ENCODE results near the gene EVA1C. TPM values are rescaled to one million over a fixed set of nuclear protein-coding genes. Genes with fewer than 3 reads are reported as not detected.
"Not testable (repeated sequence)": the region's sequence is repeated elsewhere in the genome, so short reads cannot be mapped to it uniquely, and the experiment has no call there.

The EVA1C gene
- total RNA-seq, 1 donor from 2014 or later = 0.38 TPM

GRCh38 chr21:32492376-32492775 lies 79.9 kb downstream of the EVA1C start:
- ATAC-seq (ENCODE audit: low read depth) (no peak), DNase-seq (no peak)
- no peak overlapping the region for H3K4me3 Mint-ChIP-seq
- intact Hi-C loops (cut with micrococcal nuclease) = no loop called here
- no peaks in the 10 kb centered on the region for H3K4me1 Mint-ChIP-seq
- no peaks in the 10 kb centered on the region for H3K36me3 Mint-ChIP-seq (ENCODE audit: low read depth)
- peaks cover 4% of the 10 kb centered on the region for H3K9me3 Mint-ChIP-seq
- peaks cover 2% of the 10 kb centered on the region for H3K27me3 Mint-ChIP-seq
- POLR2A ChIA-PET = no interaction called here
- no peak overlapping the region for H3K27ac Mint-ChIP-seq
- CTCF ChIA-PET = no interaction called here
- TF ChIP-seq CTCF (IDR thresholded peaks at IDR 0.05) = no peak

GRCh38 chr21:32494934-32495709 lies 82.6 kb downstream of the EVA1C start:
- Mint-ChIP-seq H3K36me3 (ENCODE audit: low read depth) (no peaks in the 10 kb centered on the region), H3K4me3 (no peak overlapping the region), H3K27ac (no peak overlapping the region), H3K4me1 (no peaks in the 10 kb centered on the region), H3K27me3 (peaks cover 2% of the 10 kb centered on the region), H3K9me3 (no peaks in the 10 kb centered on the region)
- CTCF ChIA-PET = no interaction called here
- ATAC-seq (ENCODE audit: low read depth) (no peak), DNase-seq (no peak)
- POLR2A ChIA-PET = no interaction called here
- intact Hi-C loops (cut with micrococcal nuclease) = no loop called here
- no peak for TF ChIP-seq CTCF (IDR thresholded peaks at IDR 0.05)

GRCh38 chr21:32496568-32496967 lies 84.1 kb downstream of the EVA1C start:
- Mint-ChIP-seq H3K36me3 (ENCODE audit: low read depth) (no peaks in the 10 kb centered on the region), H3K27me3 (no peaks in the 10 kb centered on the region), H3K27ac (no peak overlapping the region), H3K4me1 (no peaks in the 10 kb centered on the region), H3K4me3 (no peak overlapping the region), H3K9me3 (no peaks in the 10 kb centered on the region)
- no peak for ATAC-seq (ENCODE audit: low read depth)
- CTCF ChIA-PET = no interaction called here
- intact Hi-C loops (cut with micrococcal nuclease) = no loop called here
- DNase-seq = no peak
- TF ChIP-seq CTCF (IDR thresholded peaks at IDR 0.05) = no peak
- POLR2A ChIA-PET = no interaction called here

- no peak for ATAC-seq (ENCODE audit: low read depth)
- Mint-ChIP-seq H3K36me3 (ENCODE audit: low read depth) (no peaks in the 10 kb centered on the region), H3K27ac (no peak overlapping the region), H3K9me3 (no peaks in the 10 kb centered on the region), H3K4me3 (no peak overlapping the region), H3K4me1 (no peaks in the 10 kb centered on the region), H3K27me3 (no peaks in the 10 kb centered on the region)
- ChIA-PET CTCF (no interaction called here), POLR2A (no interaction called here)
- no peak for DNase-seq
- no peak for TF ChIP-seq CTCF (IDR thresholded peaks at IDR 0.05)
- intact Hi-C loops (cut with micrococcal nuclease) = no loop called here
Observed at GRCh38 chr21:32499249-32500055, 86.9 kb downstream of the EVA1C start.

GRCh38 chr21:32503641-32504040 lies 91.1 kb downstream of the EVA1C start:
- H3K4me3 Mint-ChIP-seq; ATAC-seq (ENCODE audit: low read depth); H3K27me3 Mint-ChIP-seq; H3K36me3 Mint-ChIP-seq (ENCODE audit: low read depth); H3K27ac Mint-ChIP-seq; H3K9me3 Mint-ChIP-seq; CTCF ChIA-PET; POLR2A ChIA-PET; H3K4me1 Mint-ChIP-seq; DNase-seq; intact Hi-C loops (cut with micrococcal nuclease): not testable (repeated sequence)

GRCh38 chr21:32505767-32506166 lies 93.3 kb downstream of the EVA1C start:
- H3K4me1 Mint-ChIP-seq; H3K4me3 Mint-ChIP-seq; DNase-seq; CTCF ChIA-PET; POLR2A ChIA-PET; intact Hi-C loops (cut with micrococcal nuclease); H3K9me3 Mint-ChIP-seq; H3K36me3 Mint-ChIP-seq (ENCODE audit: low read depth); H3K27me3 Mint-ChIP-seq; H3K27ac Mint-ChIP-seq; ATAC-seq (ENCODE audit: low read depth): not testable (repeated sequence)

GRCh38 chr21:32506411-32506965 lies 94.0 kb downstream of the EVA1C start:
- H3K36me3 Mint-ChIP-seq (ENCODE audit: low read depth); H3K9me3 Mint-ChIP-seq; H3K27ac Mint-ChIP-seq; H3K4me3 Mint-ChIP-seq; CTCF ChIA-PET; H3K27me3 Mint-ChIP-seq; POLR2A ChIA-PET; DNase-seq; H3K4me1 Mint-ChIP-seq; intact Hi-C loops (cut with micrococcal nuclease); ATAC-seq (ENCODE audit: low read depth): not testable (repeated sequence)
